ENCODE measurements around the gene SAA4.

SAA4 gene

GRCh38 chr11:18229501-18229900, 7.1 kb downstream of the SAA4 start:
- in situ Hi-C loops (cut with HindIII; ENCODE audit: low sequenced_read_pairs): no loop called here
- DNase-seq (ENCODE audit: low read depth): no peak
- no peak overlapping the region for H3K4me3 ChIP-seq (ENCODE audit: low read depth, low read length)
- TF ChIP-seq, protein P1, sequence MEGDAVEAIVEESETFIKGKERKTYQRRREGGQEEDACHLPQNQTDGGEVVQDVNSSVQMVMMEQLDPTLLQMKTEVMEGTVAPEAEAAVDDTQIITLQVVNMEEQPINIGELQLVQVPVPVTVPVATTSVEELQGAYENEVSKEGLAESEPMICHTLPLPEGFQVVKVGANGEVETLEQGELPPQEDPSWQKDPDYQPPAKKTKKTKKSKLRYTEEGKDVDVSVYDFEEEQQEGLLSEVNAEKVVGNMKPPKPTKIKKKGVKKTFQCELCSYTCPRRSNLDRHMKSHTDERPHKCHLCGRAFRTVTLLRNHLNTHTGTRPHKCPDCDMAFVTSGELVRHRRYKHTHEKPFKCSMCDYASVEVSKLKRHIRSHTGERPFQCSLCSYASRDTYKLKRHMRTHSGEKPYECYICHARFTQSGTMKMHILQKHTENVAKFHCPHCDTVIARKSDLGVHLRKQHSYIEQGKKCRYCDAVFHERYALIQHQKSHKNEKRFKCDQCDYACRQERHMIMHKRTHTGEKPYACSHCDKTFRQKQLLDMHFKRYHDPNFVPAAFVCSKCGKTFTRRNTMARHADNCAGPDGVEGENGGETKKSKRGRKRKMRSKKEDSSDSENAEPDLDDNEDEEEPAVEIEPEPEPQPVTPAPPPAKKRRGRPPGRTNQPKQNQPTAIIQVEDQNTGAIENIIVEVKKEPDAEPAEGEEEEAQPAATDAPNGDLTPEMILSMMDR (IDR thresholded peaks at IDR 0.05; ENCODE audit: low read depth, low read length, missing control alignments): no peak

GRCh38 chr11:18225913-18226312, 10.7 kb downstream of the SAA4 start:
- H3K4me3 ChIP-seq (ENCODE audit: low read depth, low read length): no peak overlapping the region
- TF ChIP-seq, protein P1 (IDR thresholded peaks at IDR 0.05; ENCODE audit: low read depth, low read length, missing control alignments): no peak
- in situ Hi-C loops (cut with HindIII; ENCODE audit: low sequenced_read_pairs): no loop called here
- DNase-seq (ENCODE audit: low read depth): no peak

DNA sequence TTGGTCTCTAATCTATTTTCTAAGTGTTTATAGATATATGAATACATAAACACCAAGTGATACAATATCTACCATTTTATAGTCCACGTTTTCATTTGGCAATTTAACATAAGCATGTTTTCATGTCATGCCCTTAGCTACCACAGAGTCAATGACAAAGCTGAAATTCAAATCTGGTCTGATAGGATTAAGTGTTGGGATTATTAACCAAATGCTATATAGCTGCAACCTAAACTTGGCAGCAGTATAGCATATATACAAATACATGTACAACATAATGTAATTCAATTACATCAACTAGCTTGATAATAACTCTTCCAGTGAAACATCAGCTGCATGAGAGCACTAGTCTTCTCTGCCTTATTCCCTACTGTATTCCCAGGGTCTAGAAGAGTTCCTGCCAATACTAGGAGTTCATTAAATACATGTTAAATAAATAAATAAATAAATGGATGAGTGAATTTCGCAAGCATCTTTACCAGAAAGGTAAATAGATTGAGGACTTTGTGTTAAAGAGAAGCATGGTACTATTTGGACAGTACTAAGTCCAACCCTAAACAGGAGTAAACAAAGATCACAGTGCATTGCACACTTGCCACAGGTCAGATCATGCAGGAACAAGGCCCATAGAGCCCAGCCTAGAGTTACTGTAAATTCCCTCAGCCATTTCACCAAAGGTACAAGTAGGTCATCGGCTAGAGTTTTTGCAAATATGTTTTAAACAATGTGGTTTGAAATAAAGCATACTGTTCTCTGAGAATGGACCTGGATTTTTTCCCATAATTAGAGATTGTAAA, 12.8 kb downstream of the SAA4 start:
- in situ Hi-C loops (cut with HindIII; ENCODE audit: low sequenced_read_pairs): no loop called here
- no peak overlapping the region for H3K4me3 ChIP-seq (ENCODE audit: low read depth, low read length)
- TF ChIP-seq, protein P1 (IDR thresholded peaks at IDR 0.05; ENCODE audit: low read depth, low read length, missing control alignments): no peak
- no peak for DNase-seq (ENCODE audit: low read depth)

- no peak overlapping the region for H3K4me3 ChIP-seq (ENCODE audit: low read depth, low read length)
- in situ Hi-C loops (cut with HindIII; ENCODE audit: low sequenced_read_pairs): no loop called here
- DNase-seq (ENCODE audit: low read depth): no peak
- TF ChIP-seq, protein P1 (IDR thresholded peaks at IDR 0.05; ENCODE audit: low read depth, low read length, missing control alignments): no peak
Measured at GRCh38 chr11:18222814-18223421, 13.7 kb downstream of the SAA4 start.

GRCh38 chr11:18221274-18221876, 15.2 kb downstream of the SAA4 start:
- in situ Hi-C loops (cut with HindIII; ENCODE audit: low sequenced_read_pairs): no loop called here
- DNase-seq (ENCODE audit: low read depth): no peak
- TF ChIP-seq, protein P1 (IDR thresholded peaks at IDR 0.05; ENCODE audit: low read depth, low read length, missing control alignments): no peak
- H3K4me3 ChIP-seq (ENCODE audit: low read depth, low read length): no peak overlapping the region

DNA sequence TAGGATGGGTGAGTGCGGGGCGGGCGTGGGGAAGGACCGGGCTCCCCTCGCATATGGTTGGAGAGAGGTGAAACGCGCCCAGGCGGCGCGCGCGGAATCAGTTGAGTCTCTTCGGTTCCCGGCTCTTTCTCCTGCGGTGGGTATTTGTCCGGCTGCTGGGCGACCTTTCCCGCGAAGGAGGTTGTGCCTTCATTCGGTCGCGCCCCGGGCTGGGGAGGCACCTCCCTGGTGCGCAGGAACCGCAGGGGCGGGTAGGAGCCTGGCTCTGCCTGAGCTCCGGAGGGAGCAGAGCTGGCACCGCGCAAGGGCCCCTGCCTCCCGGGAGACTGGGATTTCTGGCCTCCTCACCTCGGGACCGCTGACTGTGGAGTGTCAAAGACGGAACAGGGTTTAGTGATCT, 27.5 kb downstream of the SAA4 start:
- TF ChIP-seq, protein P1 (IDR thresholded peaks at IDR 0.05; ENCODE audit: low read depth, low read length, missing control alignments): no peak
- no peak for DNase-seq (ENCODE audit: low read depth)
- in situ Hi-C loops (cut with HindIII; ENCODE audit: low sequenced_read_pairs): no loop called here
- H3K4me3 ChIP-seq (ENCODE audit: low read depth, low read length): no peak overlapping the region

Measured in astrocyte of the cerebellum (primary cell).